ENCODE data around the gene DLEC1. TPM values are rescaled to one million over a fixed set of nuclear protein-coding genes. Genes with fewer than 3 reads are reported as not detected.
A peak's percentile ranks its signal among the peaks of the same experiment; 100 is the strongest.
"Not testable (repeated sequence)": the region's sequence is repeated elsewhere in the genome, so short reads cannot be mapped to it uniquely, and the experiment has no call there.

DLEC1 gene
- total RNA-seq, 8 experiments from 2014 or later, result 0.27 to 3.5 (median 0.81) TPM

DNA sequence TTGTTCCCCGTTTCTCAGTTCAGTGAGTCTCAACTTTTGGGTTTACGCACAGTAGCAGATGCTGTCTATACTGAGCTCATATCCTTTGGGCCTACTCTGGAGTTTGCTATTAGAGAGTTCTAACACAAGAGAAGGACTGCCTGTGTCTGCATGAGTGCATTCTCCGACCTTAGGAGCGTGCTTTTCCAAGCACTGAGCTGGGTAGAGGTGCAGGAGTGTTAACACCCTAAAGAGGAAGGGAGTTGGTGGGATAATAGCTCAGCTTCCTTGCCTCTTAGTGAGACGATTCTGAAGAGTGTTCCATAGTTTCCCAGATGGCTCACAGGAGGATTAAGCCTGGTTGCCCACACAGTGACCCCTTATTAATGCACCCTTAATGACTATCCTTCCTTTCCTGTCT is 119.5 kb downstream of the DLEC1 start:
- 29 to 100% (median 75%) methylated on average over 2 to 5 of the region's 5 CpGs; no CpG with 5 or more reads in 2 of the 10 experiments for WGBS, 10 experiments
- H3K4me3 ChIP-seq, result no peak overlapping the region
- in situ Hi-C loops (cut with MboI; ENCODE audit: low pct_unique_long_range_greater_than_20kb in 2 of 9, low sequenced_read_pairs in 9 of 9, unreplicated experiment in 9 of 9), result no loop called here
- no peak for ATAC-seq (replicated peaks in 6 of 8)
- no peak overlapping the region for H3K27ac ChIP-seq
- H3K4me1 ChIP-seq (replicated peaks in 1 of 2), result no peaks in the 10 kb centered on the region

DNA sequence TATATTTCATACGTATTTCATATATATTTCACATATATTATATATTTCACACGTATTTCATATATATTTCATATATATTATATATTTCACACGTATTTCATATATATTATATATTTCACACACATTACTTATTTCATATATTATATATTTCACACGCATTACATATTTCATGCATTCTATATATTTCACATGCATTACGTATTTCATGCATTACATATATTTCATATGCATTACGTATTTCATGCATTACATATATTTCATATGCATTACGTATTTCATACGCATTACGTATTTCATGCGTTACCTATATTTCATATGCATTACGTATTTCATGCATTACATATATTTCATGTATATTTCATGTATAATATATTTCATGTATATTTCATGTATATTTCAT is 121.7 kb downstream of the DLEC1 start:
- in situ Hi-C loops (cut with MboI; ENCODE audit: low pct_unique_long_range_greater_than_20kb in 2 of 9, low sequenced_read_pairs in 9 of 9, unreplicated experiment in 9 of 9); H3K4me1 ChIP-seq (replicated peaks in 1 of 2); H3K27ac ChIP-seq; ATAC-seq (replicated peaks in 6 of 8); H3K4me3 ChIP-seq: not testable (repeated sequence)
- WGBS, 10 experiments, result 87 to 100% (median 96%) methylated on average over 6 to 11 of the region's 11 CpGs

DNA sequence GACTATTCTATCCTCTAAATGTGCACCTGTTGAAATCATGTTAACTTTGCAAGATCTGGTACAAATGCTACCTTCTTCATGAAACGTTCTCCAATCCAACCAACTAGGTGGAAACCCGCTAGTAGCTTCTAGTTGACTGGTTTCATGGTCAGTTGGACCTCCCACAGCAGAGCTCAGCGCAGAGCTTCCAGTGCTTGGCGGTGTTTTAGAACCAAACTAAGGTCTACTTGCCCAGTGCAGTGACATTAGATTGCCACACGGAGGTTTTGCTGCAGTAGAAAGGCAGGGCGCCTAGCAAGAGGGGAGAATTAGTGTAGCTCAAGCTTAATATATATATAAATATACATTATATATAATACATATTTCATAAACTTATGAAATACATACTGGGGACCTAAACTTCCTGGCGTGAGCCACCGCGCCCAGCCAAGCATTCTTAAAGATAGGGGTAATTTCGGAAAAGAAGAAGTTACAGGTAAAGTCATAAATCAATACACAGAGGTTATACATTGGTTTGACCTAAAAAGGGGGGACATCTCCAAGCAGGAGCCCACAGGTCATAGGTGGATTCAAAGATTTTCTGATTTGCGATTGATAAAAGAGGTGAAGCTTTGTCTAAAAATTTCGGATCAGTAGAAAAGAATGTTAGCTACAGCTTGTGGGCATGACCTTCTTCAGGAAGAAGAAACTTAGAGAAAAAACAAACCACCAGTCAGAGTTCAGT is 124.3 kb downstream of the DLEC1 start:
- ATAC-seq (replicated peaks in 6 of 8), result no peak
- no peak overlapping the region for H3K4me3 ChIP-seq
- 83 to 96% (median 91%) methylated on average over 4 to 12 of the region's 12 CpGs; no CpG with 5 or more reads in 2 of the 10 experiments for WGBS, 10 experiments
- H3K27ac ChIP-seq, result no peak overlapping the region
- peaks cover 12 to 19% of the 10 kb centered on the region in 2 donors for H3K4me1 ChIP-seq (replicated peaks in 1 of 2)
- in situ Hi-C loops (cut with MboI; ENCODE audit: low pct_unique_long_range_greater_than_20kb in 2 of 9, low sequenced_read_pairs in 9 of 9, unreplicated experiment in 9 of 9), result no loop called here

DNA sequence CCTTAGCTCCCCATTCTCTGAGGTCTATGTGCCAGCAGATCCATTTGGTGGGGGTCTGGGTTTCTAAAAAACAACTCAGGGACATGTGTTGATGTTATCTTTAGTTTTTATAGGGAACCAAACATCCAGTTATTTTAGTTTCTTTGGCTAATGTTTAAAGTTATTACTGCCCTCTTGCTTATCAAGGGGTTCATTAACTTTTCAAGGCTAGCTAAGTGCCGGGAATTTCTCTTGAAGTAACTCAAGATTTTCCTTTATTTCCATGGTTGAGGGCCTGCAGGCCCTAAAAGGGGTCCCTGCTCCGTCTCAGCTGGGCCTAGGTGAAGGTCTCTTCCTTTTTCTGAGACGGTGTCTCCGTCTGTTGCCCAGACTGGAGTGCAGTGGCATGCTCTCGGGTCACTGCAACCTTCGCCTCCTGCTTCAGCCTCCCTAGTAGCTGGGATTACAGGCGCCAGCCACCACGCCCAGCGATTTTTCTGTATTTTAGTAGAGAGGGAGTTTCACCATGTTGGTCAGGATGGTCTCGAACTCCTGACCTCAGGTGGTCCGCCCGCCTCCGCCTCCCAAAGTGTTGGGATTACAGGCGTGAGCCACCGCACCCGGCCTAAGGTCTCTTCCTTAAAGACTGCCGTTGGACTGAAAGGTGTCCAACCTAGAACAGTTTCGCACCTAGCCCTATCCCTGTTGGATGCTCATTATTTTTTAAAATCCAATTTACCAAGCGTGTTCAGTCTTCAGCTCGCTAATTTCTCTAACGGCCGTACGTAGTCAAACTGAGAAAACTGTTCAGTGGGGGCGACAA is 125.0 kb downstream of the DLEC1 start:
- peaks cover 12 to 19% of the 10 kb centered on the region in 2 donors for H3K4me1 ChIP-seq (replicated peaks in 1 of 2)
- peak overlapping the region; percentile 77 to 87 (median 83) for H3K4me3 ChIP-seq
- no peak for ATAC-seq (replicated peaks in 6 of 8)
- in situ Hi-C loops (cut with MboI; ENCODE audit: low pct_unique_long_range_greater_than_20kb in 2 of 9, low sequenced_read_pairs in 9 of 9, unreplicated experiment in 9 of 9), result no loop called here
- H3K27ac ChIP-seq, result peak overlapping the region; percentile 98 to 99
- 64 to 100% (median 75%) methylated on average over 1 to 20 of the region's 24 CpGs for WGBS, 10 experiments

DNA sequence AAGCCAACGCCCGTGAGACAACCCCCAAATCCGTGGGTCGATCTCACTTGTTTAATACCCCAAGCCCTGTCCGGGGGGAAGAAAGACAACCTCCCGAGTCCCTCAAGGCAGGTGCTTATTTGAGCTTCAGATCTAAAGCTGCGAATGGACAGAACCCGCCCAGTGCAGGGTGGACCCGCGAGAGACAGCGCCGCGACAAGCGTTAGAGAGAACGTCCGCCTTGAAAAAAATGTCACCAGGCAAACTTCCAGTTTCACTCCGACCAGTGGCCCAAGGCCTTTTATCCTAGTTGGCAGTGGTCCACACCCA is 125.6 kb downstream of the DLEC1 start:
- H3K4me3 ChIP-seq, result peak overlapping the region; percentile 77 to 87 (median 83)
- 0 to 36% (median 5%) methylated on average over 1 to 10 of the region's 17 CpGs; no CpG with 5 or more reads in 2 of the 10 experiments for WGBS, 10 experiments
- peak overlapping the region; percentile 98 to 99 for H3K27ac ChIP-seq
- peak in 1 of 8 experiments; percentile 18 for ATAC-seq (replicated peaks in 6 of 8)
- in situ Hi-C loops (cut with MboI; ENCODE audit: low pct_unique_long_range_greater_than_20kb in 2 of 9, low sequenced_read_pairs in 9 of 9, unreplicated experiment in 9 of 9), result no loop called here
- H3K4me1 ChIP-seq (replicated peaks in 1 of 2), result peaks cover 12 to 19% of the 10 kb centered on the region in 2 donors

DNA sequence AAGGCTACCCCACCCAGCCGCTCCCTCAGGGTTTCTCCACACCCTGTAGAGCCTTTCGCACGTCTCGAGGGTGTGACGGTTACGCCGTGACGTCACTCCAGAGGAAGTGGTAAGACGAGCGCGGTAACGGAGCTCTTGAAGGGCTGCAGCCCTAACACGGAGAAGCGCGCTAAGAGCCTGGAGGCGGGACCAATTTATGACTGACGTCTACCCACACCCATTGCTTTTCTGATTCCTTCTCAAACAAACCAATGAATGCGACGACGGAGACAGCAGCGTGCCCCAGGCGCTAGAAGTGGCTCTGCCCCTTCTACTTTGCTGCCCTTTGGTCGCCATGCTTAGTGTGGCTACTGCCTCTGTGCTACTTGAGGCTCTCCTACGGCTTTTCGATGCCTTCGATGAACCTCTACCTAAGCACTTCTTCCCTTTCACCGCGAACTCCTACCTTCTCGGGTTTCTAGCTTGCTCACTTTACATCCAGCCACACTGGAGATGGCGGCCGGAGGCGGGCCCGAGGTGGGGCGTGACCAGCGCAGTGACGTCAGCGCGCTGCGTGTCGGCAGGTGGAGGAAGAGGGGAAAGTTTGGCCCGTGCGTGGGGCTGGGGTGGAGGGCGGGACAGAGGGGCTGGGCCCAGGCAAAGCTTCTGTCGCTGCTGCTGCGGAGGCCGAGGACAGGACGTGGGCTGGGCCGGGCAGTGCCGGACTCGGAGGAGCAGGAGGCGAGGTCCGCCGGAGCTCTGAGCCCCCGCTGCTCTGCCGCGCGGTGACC is 126.1 kb downstream of the DLEC1 start, which contains the start of gene OXSR1:
Gene OXSR1 (plus strand): TSS at position 586 of the 770 bp plus-strand sequence. CDS start 340 bp downstream, outside the sequence.
- in situ Hi-C loops (cut with MboI; ENCODE audit: low pct_unique_long_range_greater_than_20kb in 2 of 9, low sequenced_read_pairs in 9 of 9, unreplicated experiment in 9 of 9), result no loop called here
- 0 to 7% (median 0%) methylated on average over 1 to 18 of the region's 57 CpGs; no CpG with 5 or more reads in 1 of the 10 experiments for WGBS, 10 experiments
- H3K4me1 ChIP-seq (replicated peaks in 1 of 2), result peaks cover 12 to 19% of the 10 kb centered on the region in 2 donors
- ATAC-seq (replicated peaks in 6 of 8), result peak; percentile 80 to 93 (median 92)
- H3K4me3 ChIP-seq, result peak within 1 kb of the TSS; percentile 77 to 87 (median 83)
- peak within 1 kb of the TSS; percentile 98 to 99 for H3K27ac ChIP-seq

DNA sequence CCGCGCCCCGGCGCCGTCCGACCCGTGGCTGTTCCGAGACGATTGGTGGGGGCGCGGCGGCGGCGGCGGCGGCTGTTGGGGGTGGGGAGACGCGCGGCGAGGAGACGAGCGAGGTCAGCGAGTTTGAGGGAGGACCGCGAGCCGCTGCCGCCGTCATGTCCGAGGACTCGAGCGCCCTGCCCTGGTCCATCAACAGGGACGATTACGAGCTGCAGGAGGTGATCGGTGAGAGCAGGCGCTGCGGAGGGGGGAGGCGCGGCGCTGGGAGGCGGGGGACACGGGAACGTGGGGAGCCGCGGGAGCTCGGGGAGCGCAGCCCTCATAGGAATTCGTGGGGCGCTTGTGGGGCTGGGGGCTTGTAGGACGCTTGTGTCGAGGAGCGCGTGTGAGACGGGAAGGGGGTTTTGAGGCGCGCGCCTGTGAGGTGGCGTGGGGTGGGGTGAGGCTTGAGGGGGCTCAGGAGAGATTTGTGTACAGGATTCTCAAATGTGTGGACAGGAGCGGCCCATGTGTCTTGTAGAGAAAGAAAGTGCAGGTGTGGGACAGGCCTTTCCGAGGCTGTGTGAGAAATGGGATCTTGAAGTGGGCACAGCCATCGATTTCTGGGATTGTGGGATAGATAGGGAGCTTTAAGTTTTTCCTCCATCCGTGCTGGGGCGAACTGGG is 126.8 kb downstream of the DLEC1 start:
- in situ Hi-C loops (cut with MboI; ENCODE audit: low pct_unique_long_range_greater_than_20kb in 2 of 9, low sequenced_read_pairs in 9 of 9, unreplicated experiment in 9 of 9), result no loop called here
- peak overlapping the region; percentile 77 to 87 (median 83) for H3K4me3 ChIP-seq
- ATAC-seq (replicated peaks in 6 of 8), result peak; percentile 5 to 32 (median 28)

DNA sequence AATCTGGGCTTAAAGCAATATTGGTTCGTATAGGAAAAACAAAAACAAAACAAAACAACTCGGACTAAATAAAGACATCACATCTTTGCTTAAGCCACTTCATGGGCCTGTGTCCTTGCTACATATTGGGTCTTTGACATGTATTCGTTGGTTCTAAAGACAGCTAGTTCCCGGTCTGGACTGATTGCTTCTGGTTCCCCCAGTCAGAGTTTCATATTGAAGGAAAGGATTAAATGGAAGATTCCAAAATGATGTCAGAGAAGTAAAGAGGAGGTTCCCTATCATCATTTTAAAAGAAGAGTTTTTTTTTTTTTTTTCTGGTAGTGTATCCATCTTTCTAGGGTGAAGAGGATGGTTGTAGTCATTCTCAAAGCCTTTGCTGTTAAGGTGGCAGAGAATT is 128.6 kb downstream of the DLEC1 start:
- Histone ChIP-seq H3K4me1 (replicated peaks in 1 of 2) (peaks cover 12 to 19% of the 10 kb centered on the region in 2 donors), H3K4me3 (no peak overlapping the region), H3K27ac (no peak overlapping the region)
- 49 to 92% (median 84%) methylated on average over 2 to 4 of the region's 4 CpGs; no CpG with 5 or more reads in 2 of the 10 experiments for WGBS, 10 experiments
- no peak for ATAC-seq (replicated peaks in 6 of 8)
- in situ Hi-C loops (cut with MboI; ENCODE audit: low pct_unique_long_range_greater_than_20kb in 2 of 9, low sequenced_read_pairs in 9 of 9, unreplicated experiment in 9 of 9), result no loop called here

More for the DNA sequence above, 126.8 kb downstream of the DLEC1 start:
- WGBS, 10 experiments, result 0% methylated on average over 1 of the region's 62 CpGs; no CpG with 5 or more reads in 9 of the 10 experiments
- Histone ChIP-seq H3K4me1 (replicated peaks in 1 of 2) (peaks cover 12 to 19% of the 10 kb centered on the region in 2 donors), H3K27ac (peak overlapping the region; percentile 98 to 99)

DNA sequence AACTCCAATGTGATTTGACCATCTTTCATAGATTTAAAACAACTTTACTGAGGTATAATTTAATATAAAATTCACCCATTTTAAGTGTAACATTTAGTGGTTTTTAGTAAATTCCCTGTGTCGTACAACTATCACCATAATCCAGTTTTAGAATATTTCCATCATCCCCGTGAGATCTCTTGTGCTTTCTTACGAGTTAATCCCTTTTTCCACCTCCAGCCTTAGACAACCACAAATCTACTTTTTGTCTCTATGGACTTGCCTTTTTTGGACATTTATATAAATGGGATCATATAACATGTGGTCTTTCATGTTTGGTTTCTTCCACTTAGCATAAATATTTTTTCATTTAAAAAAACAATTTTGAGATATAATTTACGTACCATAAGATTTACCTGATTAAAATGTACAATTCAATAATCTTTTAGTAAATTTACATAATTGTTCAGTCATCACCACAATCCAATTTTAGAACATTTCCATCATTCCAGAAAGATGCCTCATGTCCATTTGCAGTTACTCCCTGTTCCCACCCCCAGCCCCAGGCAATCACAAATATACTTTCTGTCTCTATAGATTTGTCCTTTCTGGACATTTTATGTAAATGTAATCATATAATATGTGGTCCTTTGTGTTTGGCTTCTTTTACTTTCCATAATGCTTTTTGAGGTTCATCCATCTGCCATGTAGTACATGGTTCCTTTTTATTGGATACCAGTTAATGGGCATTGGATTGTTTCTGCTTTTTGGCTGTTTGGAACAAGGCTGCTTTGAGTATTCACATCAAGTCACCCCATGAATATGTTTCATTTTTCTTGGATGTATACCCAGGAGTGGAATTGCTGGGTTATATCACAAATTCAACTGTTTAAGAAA is 129.4 kb downstream of the DLEC1 start:
- WGBS, 10 experiments, result 0 to 100% (median 85%) methylated on average over 2 to 4 of the region's 4 CpGs; no CpG with 5 or more reads in 1 of the 10 experiments
- Histone ChIP-seq H3K27ac (no peak overlapping the region), H3K4me1 (replicated peaks in 1 of 2) (peaks cover 12 to 19% of the 10 kb centered on the region in 2 donors), H3K4me3 (no peak overlapping the region)
- in situ Hi-C loops (cut with MboI; ENCODE audit: low pct_unique_long_range_greater_than_20kb in 2 of 9, low sequenced_read_pairs in 9 of 9, unreplicated experiment in 9 of 9), result no loop called here
- peak in 3 of 8 experiments; percentile 3 to 6 (median 5) for ATAC-seq (replicated peaks in 6 of 8)

DNA sequence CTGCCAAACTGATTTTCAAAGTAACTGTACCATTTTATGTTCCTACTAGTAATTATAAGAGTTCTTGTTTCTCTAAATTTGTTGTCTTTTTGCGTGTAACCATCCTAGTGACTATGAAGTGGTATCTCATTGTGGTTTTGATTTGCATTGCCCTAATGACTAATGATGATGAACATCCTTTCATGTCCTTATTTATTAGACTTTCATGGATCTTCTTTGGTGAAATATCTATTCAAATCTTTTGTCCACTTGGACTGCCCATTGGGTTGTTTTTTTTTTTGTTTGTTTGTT is 130.0 kb downstream of the DLEC1 start:
- H3K27ac ChIP-seq, result no peak overlapping the region
- no peak overlapping the region for H3K4me3 ChIP-seq
- in situ Hi-C loops (cut with MboI; ENCODE audit: low pct_unique_long_range_greater_than_20kb in 2 of 9, low sequenced_read_pairs in 9 of 9, unreplicated experiment in 9 of 9), result no loop called here
- H3K4me1 ChIP-seq (replicated peaks in 1 of 2), result peaks cover 12 to 19% of the 10 kb centered on the region in 2 donors
- ATAC-seq (replicated peaks in 6 of 8), result no peak
- WGBS, 10 experiments, result 0 to 100% (median 67%) methylated on average over 1 of the region's 1 CpG; no CpG with 5 or more reads in 1 of the 10 experiments

DNA sequence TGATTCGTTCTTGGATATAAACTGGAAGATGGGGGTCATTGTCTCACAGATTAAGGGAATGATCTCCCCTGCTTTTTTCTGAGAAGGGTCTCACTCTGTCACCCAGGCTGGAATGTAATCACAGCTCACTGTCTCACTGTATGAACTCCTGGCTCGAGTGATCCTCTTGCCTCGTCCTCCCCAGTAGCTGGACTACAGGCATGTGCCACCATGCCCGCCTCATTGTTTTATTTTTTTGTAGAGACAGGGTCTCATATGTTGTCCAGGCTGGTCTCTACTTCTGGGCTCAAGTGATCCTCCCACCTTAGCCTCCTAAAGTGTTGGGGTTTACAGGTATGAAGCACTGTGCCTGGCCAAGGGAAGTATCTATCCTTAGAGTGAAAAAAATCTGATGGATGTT is 131.7 kb downstream of the DLEC1 start:
- in situ Hi-C loops (cut with MboI; ENCODE audit: low pct_unique_long_range_greater_than_20kb in 2 of 9, low sequenced_read_pairs in 9 of 9, unreplicated experiment in 9 of 9), result no loop called here
- Histone ChIP-seq H3K27ac (no peak overlapping the region), H3K4me1 (replicated peaks in 1 of 2) (peaks cover 12 to 16% of the 10 kb centered on the region in 2 donors), H3K4me3 (no peak overlapping the region)
- ATAC-seq (replicated peaks in 6 of 8), result no peak
- WGBS, 10 experiments, result 82 to 100% (median 95%) methylated on average over 1 to 4 of the region's 4 CpGs; no CpG with 5 or more reads in 2 of the 10 experiments

Measured in motor neuron (in vitro differentiated cells).